Keratinocyte (primary cell): ENCODE data around the gene ANGPTL8. TPM values are rescaled to one million over a fixed set of nuclear protein-coding genes. Genes with fewer than 3 reads are reported as not detected.

Source experiments
- DNase-seq: peaks from one replicate; pipeline ENCODE4 v3.0.0-alpha.2; 2011; ENCODE audit warnings: low read depth, missing footprints, low spot score
- FAIRE-seq: peaks from 2 replicates; lab custom pipeline; 2011; peaks lifted over from hg19 to GRCh38; lab: Jason Lieb, UNC
- H2AFZ ChIP-seq: 2 replicates; pipeline ENCODE4 v1.6.0; 2012; ENCODE audit warnings: low read length, control low read depth, inconsistent platforms; ENCODE audit not compliant: control insufficient read depth
- H3K27ac ChIP-seq: 2 replicates; pipeline ENCODE4 v1.5.1; 2011; ENCODE audit warnings: low read length; ENCODE audit not compliant: control insufficient read depth, insufficient read depth
- H3K27me3 ChIP-seq: 3 replicates; pipeline ENCODE4 v1.6.0; 2011; ENCODE audit warnings: low read length; ENCODE audit not compliant: control insufficient read depth, insufficient read depth; ENCODE audit errors: extremely low read depth
- H3K36me3 ChIP-seq, 2 experiments: 2 replicates in 1 of 2; 3 replicates in 1 of 2; pipeline ENCODE4 v1.5.1; 2011; ENCODE audit warnings: low read length in 2 of 2, mild to moderate bottlenecking in 1 of 2; ENCODE audit not compliant: control insufficient read depth in 2 of 2, insufficient read depth in 2 of 2; ENCODE audit errors: extremely low read depth in 1 of 2
- H3K4me1 ChIP-seq: 3 replicates; pipeline ENCODE4 v1.5.1; 2011; ENCODE audit warnings: low read length; ENCODE audit not compliant: control insufficient read depth, insufficient read depth; ENCODE audit errors: extremely low read depth
- H3K4me2 ChIP-seq: 3 replicates; pipeline ENCODE4 v1.6.0; 2011; ENCODE audit warnings: low read depth, low read length; ENCODE audit not compliant: control insufficient read depth, insufficient read depth; ENCODE audit errors: extremely low read depth
- H3K4me3 ChIP-seq, 3 experiments: fragments of 200-600 bp in 1 of 3; sonication (generic) in 1 of 3; 2 replicates in 2 of 3; 3 replicates in 1 of 3; pipeline ENCODE4 v1.5.1; 2011 to 2016; ENCODE audit warnings: low read length in 3 of 3, mild to moderate bottlenecking in 3 of 3, control low read depth in 2 of 3, inconsistent platforms in 1 of 3, low read depth in 1 of 3, mixed read lengths in 1 of 3, mixed run types in 1 of 3, moderate library complexity in 1 of 3; ENCODE audit not compliant: control insufficient read depth in 2 of 3, insufficient read depth in 2 of 3; ENCODE audit errors: extremely low read depth in 1 of 3
- H3K79me2 ChIP-seq: 2 replicates; pipeline ENCODE4 v1.6.0; 2012; ENCODE audit warnings: low read length; ENCODE audit not compliant: control insufficient read depth, insufficient read depth
- H3K9ac ChIP-seq: 3 replicates; pipeline ENCODE4 v1.6.0; 2011; ENCODE audit warnings: low read length; ENCODE audit not compliant: control insufficient read depth, insufficient read depth; ENCODE audit errors: extremely low read depth
- H3K9me1 ChIP-seq: 3 replicates; pipeline ENCODE4 v1.6.0; 2011; ENCODE audit warnings: low read length; ENCODE audit not compliant: control insufficient read depth, insufficient read depth; ENCODE audit errors: extremely low read depth
- H3K9me3 ChIP-seq: 2 replicates; pipeline ENCODE4 v1.5.1; 2012; ENCODE audit warnings: low read depth, low read length; ENCODE audit not compliant: control insufficient read depth
- H4K20me1 ChIP-seq: 3 replicates; pipeline ENCODE4 v1.6.0; 2011; ENCODE audit warnings: low read length; ENCODE audit not compliant: control insufficient read depth, insufficient read depth; ENCODE audit errors: extremely low read depth
- EZH2 ChIP-seq: IDR thresholded peaks from one replicate; pipeline ENCODE4 v1.6.1; 2012; ENCODE audit warnings: inconsistent platforms, mild to moderate bottlenecking, low read length, moderate library complexity
- dilution Hi-C: fragments of 300-500 bp; cut with MboI; formaldehyde crosslinking; loops from one replicate; pipeline ENCODE4 v1.7.0; 2020; ENCODE audit warnings: low sequenced_read_pairs; ENCODE audit not compliant: extremely low pct_ligation_motif_present
- polyA plus RNA-seq, 5 experiments: library from polyadenylated mRNA; depleted of rRNA in 3 of 5; stranded (reverse) in 3 of 5; stranded (forward) in 1 of 5; unstranded in 1 of 5; fragments of >200 nt; gene quantifications; 1 replicate in 1 of 5; 2 replicates in 3 of 5; 3 replicates in 1 of 5; pipeline versions ENCODE4 v1.2.1 to v1.2.3, GENCODE V29; 2011 to 2012; ENCODE audit warnings: missing spikeins in 2 of 5, low read depth in 1 of 5, low replicate concordance in 1 of 5
- TF ChIP-seq, protein P1 (sequence below), 3 experiments: IDR thresholded peaks in 1 of 3; conservative IDR thresholded peaks in 1 of 3; optimal IDR thresholded peaks in 1 of 3; 2 replicates in 2 of 3; 3 replicates in 1 of 3; pipeline versions ENCODE3 to v1.5.1; 2011; ENCODE audit warnings: low read length in 3 of 3, mild to moderate bottlenecking in 3 of 3, moderate library complexity in 2 of 3, control low read depth in 1 of 3, inconsistent platforms in 1 of 3; ENCODE audit not compliant: insufficient read depth in 2 of 3; ENCODE audit errors: extremely low read depth in 1 of 3

The ANGPTL8 gene
- polyA plus RNA-seq, 1 donor (not counting 4 experiments of a cell fraction or from before 2014, with no cell fraction given) = 0.18 TPM

DNA sequence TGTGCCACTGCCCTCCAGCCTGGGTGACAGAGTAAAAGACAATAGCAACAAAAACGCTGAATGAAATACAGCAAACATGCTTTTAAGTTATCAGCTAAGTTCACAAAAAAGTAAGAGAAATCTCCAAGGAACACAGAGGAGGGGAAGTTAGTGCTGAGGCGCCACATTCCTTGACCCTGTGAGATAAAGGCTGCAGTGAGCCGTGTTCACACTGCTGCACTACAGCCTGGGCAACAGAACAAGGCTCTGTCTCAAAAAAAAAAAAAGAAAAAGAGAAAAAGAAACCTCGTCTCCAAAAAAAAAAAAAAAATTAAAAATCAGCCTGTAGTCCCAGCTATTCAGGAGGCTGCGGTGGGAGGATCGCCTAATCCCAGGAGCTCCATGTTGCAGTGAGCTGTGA lies 39.3 kb downstream of the ANGPTL8 start:
- H3K4me3 ChIP-seq = no peak overlapping the region
- no peak for TF ChIP-seq EZH2
- TF ChIP-seq, protein P1, sequence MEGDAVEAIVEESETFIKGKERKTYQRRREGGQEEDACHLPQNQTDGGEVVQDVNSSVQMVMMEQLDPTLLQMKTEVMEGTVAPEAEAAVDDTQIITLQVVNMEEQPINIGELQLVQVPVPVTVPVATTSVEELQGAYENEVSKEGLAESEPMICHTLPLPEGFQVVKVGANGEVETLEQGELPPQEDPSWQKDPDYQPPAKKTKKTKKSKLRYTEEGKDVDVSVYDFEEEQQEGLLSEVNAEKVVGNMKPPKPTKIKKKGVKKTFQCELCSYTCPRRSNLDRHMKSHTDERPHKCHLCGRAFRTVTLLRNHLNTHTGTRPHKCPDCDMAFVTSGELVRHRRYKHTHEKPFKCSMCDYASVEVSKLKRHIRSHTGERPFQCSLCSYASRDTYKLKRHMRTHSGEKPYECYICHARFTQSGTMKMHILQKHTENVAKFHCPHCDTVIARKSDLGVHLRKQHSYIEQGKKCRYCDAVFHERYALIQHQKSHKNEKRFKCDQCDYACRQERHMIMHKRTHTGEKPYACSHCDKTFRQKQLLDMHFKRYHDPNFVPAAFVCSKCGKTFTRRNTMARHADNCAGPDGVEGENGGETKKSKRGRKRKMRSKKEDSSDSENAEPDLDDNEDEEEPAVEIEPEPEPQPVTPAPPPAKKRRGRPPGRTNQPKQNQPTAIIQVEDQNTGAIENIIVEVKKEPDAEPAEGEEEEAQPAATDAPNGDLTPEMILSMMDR (optimal IDR thresholded peaks at IDR 0.05 in 1 of 3, IDR thresholded peaks at IDR 0.05 in 1 of 3, conservative IDR thresholded peaks at IDR 0.05 in 1 of 3; ENCODE audit: extremely low read depth in 1 of 3, insufficient read depth in 2 of 3, low read length in 3 of 3) = no peak
- no peak for FAIRE-seq
- H3K4me2 ChIP-seq = no peak overlapping the region
- no peak overlapping the region for H3K9ac ChIP-seq
- dilution Hi-C loops = no loop called here
- peaks cover 4% of the 10 kb centered on the region for H3K27me3 ChIP-seq
- peaks cover 11% of the 10 kb centered on the region for H3K4me1 ChIP-seq
- no peak for DNase-seq
- H3K36me3 ChIP-seq = no peaks in the 10 kb centered on the region
- no peaks in the 10 kb centered on the region for H3K9me3 ChIP-seq
- no peaks in the 10 kb centered on the region for H4K20me1 ChIP-seq
- H2AFZ ChIP-seq = no peak overlapping the region
- no peak overlapping the region for H3K27ac ChIP-seq
- H3K9me1 ChIP-seq = no peaks in the 10 kb centered on the region
- H3K79me2 ChIP-seq = no peaks in the 10 kb centered on the region

DNA sequence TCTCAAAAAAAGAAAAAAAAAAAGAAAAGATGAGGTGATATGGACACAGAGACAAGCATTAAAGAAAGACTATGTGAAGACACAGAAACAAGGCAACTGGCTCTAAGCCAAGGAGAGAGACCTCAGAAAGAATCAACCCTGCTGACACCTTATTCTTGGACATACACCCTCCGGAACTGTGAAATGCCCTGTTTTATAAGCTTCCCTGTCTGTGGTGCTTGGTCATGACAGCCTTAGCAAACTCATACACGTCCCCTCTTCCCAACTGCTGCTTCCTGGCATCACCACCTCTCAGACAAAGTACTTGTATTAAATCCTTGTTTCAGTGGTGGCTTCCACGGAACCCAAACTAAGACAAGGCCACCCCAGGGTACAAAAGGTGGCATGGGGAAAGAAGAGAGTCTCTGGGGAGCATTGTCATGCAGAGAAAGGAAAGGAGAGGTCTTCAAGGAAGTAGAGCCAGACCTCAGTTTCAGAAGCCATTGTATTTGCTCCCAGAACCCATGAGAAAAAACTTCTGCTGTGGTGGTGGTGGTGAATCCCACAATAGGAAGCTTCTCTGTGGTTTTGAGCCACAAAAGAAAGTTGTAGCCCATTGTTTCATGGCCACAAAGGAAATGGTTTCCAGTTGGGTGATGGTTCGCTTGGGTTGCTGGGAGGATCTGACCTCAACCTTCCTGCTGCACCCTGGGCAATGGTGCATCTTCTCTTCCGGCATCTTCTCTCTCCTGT lies 40.3 kb downstream of the ANGPTL8 start:
- no peak overlapping the region for H3K4me3 ChIP-seq
- H2AFZ ChIP-seq = no peak overlapping the region
- H4K20me1 ChIP-seq = no peaks in the 10 kb centered on the region
- H3K27me3 ChIP-seq = peaks cover 4% of the 10 kb centered on the region
- H3K36me3 ChIP-seq = no peaks in the 10 kb centered on the region
- DNase-seq (no peak), FAIRE-seq (no peak)
- no peaks in the 10 kb centered on the region for H3K9me3 ChIP-seq
- no peak overlapping the region for H3K9ac ChIP-seq
- peaks cover 11% of the 10 kb centered on the region for H3K4me1 ChIP-seq
- no peak overlapping the region for H3K27ac ChIP-seq
- no peaks in the 10 kb centered on the region for H3K9me1 ChIP-seq
- no peaks in the 10 kb centered on the region for H3K79me2 ChIP-seq
- TF ChIP-seq EZH2 = no peak
- TF ChIP-seq, protein P1 (optimal IDR thresholded peaks at IDR 0.05 in 1 of 3, IDR thresholded peaks at IDR 0.05 in 1 of 3, conservative IDR thresholded peaks at IDR 0.05 in 1 of 3; ENCODE audit: extremely low read depth in 1 of 3, insufficient read depth in 2 of 3, low read length in 3 of 3) = no peak
- H3K4me2 ChIP-seq = no peak overlapping the region
- dilution Hi-C loops = no loop called here
